Stomach smooth muscle (tissue), 2 donors: Measurements from ENCODE around the gene S1PR4.
"Not testable (repeated sequence)": the region's sequence is repeated elsewhere in the genome, so short reads cannot be mapped to it uniquely, and the experiment has no call there.

Source experiments
- H3K27ac ChIP-seq: one replicate; pipeline ENCODE4 v1.7.0; 2013; ENCODE audit warnings: mild to moderate bottlenecking, low read length, inconsistent platforms
- H3K27me3 ChIP-seq, 2 donors: one replicate each; pipeline ENCODE4 v1.7.0; 2013; ENCODE audit warnings: low read length in 2 of 2; ENCODE audit not compliant: insufficient read depth in 2 of 2, control insufficient read depth in 1 of 2
- H3K36me3 ChIP-seq, 2 donors: one replicate each; pipeline ENCODE4 v1.7.0; 2013; ENCODE audit warnings: low read length in 2 of 2; ENCODE audit not compliant: control insufficient read depth in 2 of 2, insufficient read depth in 2 of 2
- H3K4me1 ChIP-seq: one replicate; pipeline ENCODE4 v1.7.0; 2013; ENCODE audit warnings: low read length; ENCODE audit not compliant: control insufficient read depth, insufficient read depth
- H3K4me3 ChIP-seq, 2 donors: one replicate each; pipeline ENCODE4 v1.7.0; 2013; ENCODE audit warnings: low read length in 2 of 2
- H3K9ac ChIP-seq, 2 donors: one replicate each; pipeline ENCODE4 v1.7.0; 2013; ENCODE audit warnings: low read length in 2 of 2, mild to moderate bottlenecking in 1 of 2
- H3K9me3 ChIP-seq, 2 donors: one replicate each; pipeline ENCODE4 v1.7.0; 2013; ENCODE audit warnings: low read length in 2 of 2; ENCODE audit not compliant: control insufficient read depth in 2 of 2
- donor health status: healthy.
- donor health status: Pancreatic carcinoma.

The S1PR4 gene

GRCh38 chr19:3153286-3154230 is 25.0 kb upstream of the S1PR4 start:
- Histone ChIP-seq H3K27me3 (peaks cover 5 to 11% of the 10 kb centered on the region in 2 donors), H3K4me3 (no peak overlapping the region), H3K36me3 (no peaks in the 10 kb centered on the region), H3K9ac (no peak overlapping the region), H3K4me1 (no peaks in the 10 kb centered on the region), H3K9me3 (no peaks in the 10 kb centered on the region), H3K27ac (no peak overlapping the region)

DNA sequence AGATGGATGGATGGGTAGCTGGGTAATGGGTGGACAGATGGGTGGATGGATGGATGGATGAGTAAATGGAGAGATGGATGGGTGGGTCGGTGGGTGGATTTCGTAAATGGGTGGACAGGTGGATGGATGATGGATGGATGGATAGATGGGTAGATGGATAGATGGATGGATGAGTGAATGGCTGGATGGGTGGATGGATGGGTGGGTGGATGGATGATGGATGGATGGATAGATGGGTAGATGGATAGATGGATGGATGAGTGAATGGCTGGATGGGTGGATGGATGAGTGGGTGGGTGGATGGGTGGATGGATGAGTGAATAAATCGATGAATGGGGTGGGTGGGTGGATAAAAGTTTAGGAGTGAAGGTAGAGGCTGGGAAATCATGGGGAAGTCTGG is 24.1 kb upstream of the S1PR4 start:
- not testable (repeated sequence) for H3K27ac ChIP-seq

DNA sequence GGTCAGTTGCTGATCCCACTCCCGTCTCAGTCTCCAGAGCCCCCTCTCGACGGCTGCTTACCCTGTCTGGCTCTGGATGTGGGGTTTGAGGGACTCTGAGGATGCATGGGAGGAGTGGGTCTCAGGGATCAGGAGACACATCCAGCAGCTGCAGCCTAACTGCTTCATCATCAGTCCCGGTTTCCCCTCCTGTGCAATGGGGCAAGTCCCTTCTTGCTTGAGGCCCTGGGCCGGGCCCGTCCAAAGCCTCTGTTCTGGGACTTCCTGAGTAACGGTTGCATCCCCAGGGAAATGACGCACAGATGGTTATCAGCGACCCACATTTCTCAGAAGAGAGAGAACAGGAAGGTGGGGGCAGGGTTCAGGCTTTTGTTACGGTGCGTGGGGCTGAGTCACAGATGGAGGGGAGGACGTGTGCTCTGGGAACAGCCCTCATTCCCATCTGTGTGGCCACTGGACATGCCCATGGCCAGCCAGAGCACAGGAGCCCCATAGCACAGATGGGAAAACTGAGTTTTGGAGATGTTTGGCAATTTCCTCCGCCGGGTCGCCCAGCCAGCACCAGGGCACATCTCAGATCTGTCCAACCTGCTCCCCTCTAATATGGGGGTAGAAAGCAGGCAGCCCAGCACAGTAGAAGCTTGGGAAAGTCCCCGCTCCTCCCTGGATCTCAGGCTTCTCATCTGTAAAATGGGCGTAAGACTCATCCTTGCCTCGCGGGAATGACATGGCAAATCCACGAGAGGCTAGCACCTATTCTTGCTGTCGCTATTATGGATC is 23.4 kb upstream of the S1PR4 start:
- Histone ChIP-seq H3K27me3 (peaks cover 5% of the 10 kb centered on the region in 2 donors), H3K9ac (no peak overlapping the region), H3K9me3 (no peaks in the 10 kb centered on the region), H3K4me3 (no peak overlapping the region), H3K36me3 (no peaks in the 10 kb centered on the region), H3K27ac (no peak overlapping the region), H3K4me1 (no peaks in the 10 kb centered on the region)

More for the DNA sequence above, 24.1 kb upstream of the S1PR4 start:
- not testable (repeated sequence) for H3K4me3 ChIP-seq, H3K4me1 ChIP-seq, H3K9ac ChIP-seq, H3K9me3 ChIP-seq, H3K36me3 ChIP-seq, H3K27me3 ChIP-seq

GRCh38 chr19:3157096-3157845 is 21.3 kb upstream of the S1PR4 start:
- Histone ChIP-seq H3K27me3 (peaks cover 0 to 2% of the 10 kb centered on the region in 2 donors), H3K9me3 (no peaks in the 10 kb centered on the region), H3K4me3 (no peak overlapping the region), H3K4me1 (no peaks in the 10 kb centered on the region), H3K9ac (no peak overlapping the region), H3K27ac (no peak overlapping the region), H3K36me3 (no peaks in the 10 kb centered on the region)

- Histone ChIP-seq H3K36me3 (no peaks in the 10 kb centered on the region), H3K9ac (no peak overlapping the region), H3K4me1 (no peaks in the 10 kb centered on the region), H3K9me3 (no peaks in the 10 kb centered on the region), H3K4me3 (no peak overlapping the region), H3K27ac (no peak overlapping the region), H3K27me3 (peaks cover 0 to 2% of the 10 kb centered on the region in 2 donors)
Observed at GRCh38 chr19:3159565-3159964, 19.0 kb upstream of the S1PR4 start.

DNA sequence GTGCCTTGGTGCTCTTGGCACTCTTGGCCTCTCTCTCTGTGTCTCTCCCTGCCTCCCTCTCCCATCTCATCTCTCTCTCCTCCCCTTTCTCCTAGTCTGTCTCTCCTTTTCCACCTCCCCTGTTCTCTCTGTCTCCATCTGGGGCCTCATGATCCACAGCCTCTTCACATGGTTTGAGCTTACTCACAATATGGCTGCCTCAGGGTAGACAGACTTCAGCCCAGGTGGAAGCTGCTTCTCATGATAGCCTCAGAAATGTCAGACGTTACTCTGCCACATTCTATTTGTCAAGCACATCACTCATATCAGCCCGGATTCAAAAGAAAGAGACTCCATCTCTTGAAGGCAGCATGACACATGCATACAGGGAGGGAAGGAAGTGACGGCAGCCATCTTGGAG is 18.4 kb upstream of the S1PR4 start:
- Histone ChIP-seq H3K4me3 (no peak overlapping the region), H3K9me3 (no peaks in the 10 kb centered on the region), H3K9ac (no peak overlapping the region), H3K36me3 (no peaks in the 10 kb centered on the region), H3K27ac (no peak overlapping the region), H3K27me3 (peaks cover 0 to 2% of the 10 kb centered on the region in 2 donors), H3K4me1 (no peaks in the 10 kb centered on the region)

DNA sequence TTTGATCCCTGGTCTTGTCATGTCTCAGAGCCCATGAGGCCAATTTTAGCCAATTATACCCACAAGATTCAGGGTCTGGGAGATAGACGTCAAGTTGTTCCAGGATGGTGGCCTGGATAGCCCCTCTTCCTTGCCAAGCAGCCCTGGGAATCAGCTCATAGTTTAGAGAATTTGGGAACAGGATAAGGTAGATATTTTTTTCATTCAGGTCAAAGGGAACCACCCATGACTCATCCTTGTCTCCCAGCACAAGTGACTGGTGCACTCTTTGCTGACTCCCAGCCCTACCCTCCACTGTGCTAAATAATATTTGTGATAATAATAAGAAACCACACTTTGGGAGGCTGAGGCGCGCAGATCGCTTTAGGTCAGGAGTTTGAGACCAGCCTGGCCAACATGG is 17.1 kb upstream of the S1PR4 start:
- H3K9me3 ChIP-seq: no peaks in the 10 kb centered on the region
- H3K4me3 ChIP-seq: no peak overlapping the region
- H3K27ac ChIP-seq: no peak overlapping the region
- H3K4me1 ChIP-seq: no peaks in the 10 kb centered on the region
- no peak overlapping the region for H3K9ac ChIP-seq
- peaks cover 0 to 2% of the 10 kb centered on the region in 2 donors for H3K27me3 ChIP-seq
- H3K36me3 ChIP-seq: no peaks in the 10 kb centered on the region

GRCh38 chr19:3162418-3163229 is 15.9 kb upstream of the S1PR4 start:
- Histone ChIP-seq H3K36me3 (no peaks in the 10 kb centered on the region), H3K4me1 (no peaks in the 10 kb centered on the region), H3K4me3 (no peak overlapping the region), H3K9ac (no peak overlapping the region), H3K27ac (no peak overlapping the region), H3K9me3 (no peaks in the 10 kb centered on the region), H3K27me3 (no peaks in the 10 kb centered on the region)

- Histone ChIP-seq H3K4me3 (no peak overlapping the region), H3K4me1 (no peaks in the 10 kb centered on the region), H3K27ac (no peak overlapping the region), H3K9me3 (no peaks in the 10 kb centered on the region), H3K27me3 (no peaks in the 10 kb centered on the region), H3K9ac (no peak overlapping the region), H3K36me3 (no peaks in the 10 kb centered on the region)
Observed at GRCh38 chr19:3163230-3163886, 15.2 kb upstream of the S1PR4 start.
